Neural cell (in vitro differentiated cells): ENCODE results near the gene UBAP2L.

Experiments
- EP300 ChIP-seq: fragments of 450-650 bp; conservative IDR thresholded peaks from 2 replicates; pipeline ENCODE4 v1.6.1; 2014; ENCODE audit warnings: antibody characterized with exemption, mild to moderate bottlenecking, moderate library complexity; ENCODE audit not compliant: poor library complexity, severe bottlenecking
- EZH2 ChIP-seq: fragments of 200-600, 300-800 bp; shearing (Covaris generic), sonication (generic); IDR thresholded peaks from 2 replicates; pipeline ENCODE4 v1.6.1; 2014; ENCODE audit warnings: antibody characterized with exemption, low read length, borderline replicate concordance, mild to moderate bottlenecking; ENCODE audit not compliant: insufficient read depth, poor library complexity, severe bottlenecking
- MXI1 ChIP-seq: fragments of 450-650 bp; conservative IDR thresholded peaks from 2 replicates; pipeline ENCODE4 v1.6.1; 2014; ENCODE audit warnings: antibody characterized with exemption, mild to moderate bottlenecking; ENCODE audit not compliant: poor library complexity, severe bottlenecking
- POLR2AphosphoS5 ChIP-seq: IDR thresholded peaks from 2 replicates; pipeline ENCODE4 v1.6.1; 2012
- RAD21 ChIP-seq: fragments of 450-650 bp; conservative IDR thresholded peaks from 2 replicates; pipeline ENCODE4 v1.6.1; 2014; ENCODE audit warnings: antibody characterized with exemption, mild to moderate bottlenecking, moderate library complexity
- SMC3 ChIP-seq: fragments of 450-650 bp; conservative IDR thresholded peaks from 2 replicates; pipeline ENCODE4 v1.6.1; 2014; ENCODE audit warnings: antibody characterized with exemption, mild to moderate bottlenecking, moderate library complexity; ENCODE audit not compliant: poor library complexity
- TAF1 ChIP-seq: IDR thresholded peaks from 2 replicates; pipeline ENCODE4 v1.6.1; 2012; ENCODE audit warnings: low read depth
- TF ChIP-seq, protein P1 (sequence below): fragments of 450-650 bp; IDR thresholded peaks from 2 replicates; pipeline ENCODE4 v1.5.1; 2014; ENCODE audit warnings: antibody characterized with exemption, mild to moderate bottlenecking, moderate library complexity; ENCODE audit not compliant: poor library complexity, severe bottlenecking

GRCh38 chr1:154221278-154222001, 685 bp downstream of the UBAP2L start:
- TF ChIP-seq, protein P1, sequence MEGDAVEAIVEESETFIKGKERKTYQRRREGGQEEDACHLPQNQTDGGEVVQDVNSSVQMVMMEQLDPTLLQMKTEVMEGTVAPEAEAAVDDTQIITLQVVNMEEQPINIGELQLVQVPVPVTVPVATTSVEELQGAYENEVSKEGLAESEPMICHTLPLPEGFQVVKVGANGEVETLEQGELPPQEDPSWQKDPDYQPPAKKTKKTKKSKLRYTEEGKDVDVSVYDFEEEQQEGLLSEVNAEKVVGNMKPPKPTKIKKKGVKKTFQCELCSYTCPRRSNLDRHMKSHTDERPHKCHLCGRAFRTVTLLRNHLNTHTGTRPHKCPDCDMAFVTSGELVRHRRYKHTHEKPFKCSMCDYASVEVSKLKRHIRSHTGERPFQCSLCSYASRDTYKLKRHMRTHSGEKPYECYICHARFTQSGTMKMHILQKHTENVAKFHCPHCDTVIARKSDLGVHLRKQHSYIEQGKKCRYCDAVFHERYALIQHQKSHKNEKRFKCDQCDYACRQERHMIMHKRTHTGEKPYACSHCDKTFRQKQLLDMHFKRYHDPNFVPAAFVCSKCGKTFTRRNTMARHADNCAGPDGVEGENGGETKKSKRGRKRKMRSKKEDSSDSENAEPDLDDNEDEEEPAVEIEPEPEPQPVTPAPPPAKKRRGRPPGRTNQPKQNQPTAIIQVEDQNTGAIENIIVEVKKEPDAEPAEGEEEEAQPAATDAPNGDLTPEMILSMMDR, result no peak
- TF ChIP-seq MXI1 (no peak), EP300 (no peak), EZH2 (no peak), POLR2AphosphoS5 (no peak), RAD21 (no peak), TAF1 (peak; percentile 72), SMC3 (no peak)
